Stimulated activated CD8-positive, alpha-beta memory T cell treated with anti-CD3 and anti-CD28 coated beads, Interleukin-15, amount 100 ng/mL, for 48 hours (primary cell): ENCODE measurements around the gene VCX2.
"Not testable (repeated sequence)": the region's sequence is repeated elsewhere in the genome, so short reads cannot be mapped to it uniquely, and the experiment has no call there.

Source experiments
- DNase-seq, 2 donors: peaks; one replicate each; pipeline ENCODE4 v3.0.0-alpha.2; 2020; ENCODE audit warnings: low read depth in 2 of 2

VCX2 gene

GRCh38 chrX:8121391-8121790 is 49.7 kb downstream of the VCX2 start:
- DNase-seq: not testable (repeated sequence)
